GM19395 (cell line): ENCODE data around the gene GID4.

ENCODE experiments used
- ATAC-seq: cut with Tn5 transposase; IDR thresholded peaks from one replicate; pipeline ENCODE4 v1.9.1; 2021; ENCODE audit warnings: mild to moderate bottlenecking, moderate library complexity; ENCODE audit not compliant: unreplicated experiment

The GID4 gene

GRCh38 chr17:18094409-18094807, 55.2 kb downstream of the GID4 start:
- no peak for ATAC-seq

GRCh38 chr17:18099516-18099915, 60.3 kb downstream of the GID4 start:
- ATAC-seq = no peak

- no peak for ATAC-seq
These were observed 61.4 kb downstream of the GID4 start for GRCh38 chr17:18100616-18101015.

- ATAC-seq = no peak
These were observed 62.6 kb downstream of the GID4 start for GRCh38 chr17:18101828-18102227.

GRCh38 chr17:18102640-18103039, 63.4 kb downstream of the GID4 start:
- ATAC-seq = no peak

GRCh38 chr17:18105027-18105426, 65.8 kb downstream of the GID4 start:
- no peak for ATAC-seq

- no peak for ATAC-seq
These were observed 66.4 kb downstream of the GID4 start for GRCh38 chr17:18105595-18105994.

GRCh38 chr17:18106211-18106610, 67.0 kb downstream of the GID4 start:
- no peak for ATAC-seq

- no peak for ATAC-seq
These were observed 68.0 kb downstream of the GID4 start for GRCh38 chr17:18107061-18107790.

GRCh38 chr17:18107971-18108370, 68.8 kb downstream of the GID4 start:
- ATAC-seq = no peak

GRCh38 chr17:18108401-18109312, 69.4 kb downstream of the GID4 start, which contains the start of gene MYO15A:
Gene MYO15A (plus strand): TSS chr17:18108756. CDS start chr17:18118801, 10,045 bp downstream.
- ATAC-seq = no peak

GRCh38 chr17:18109935-18110485, 70.8 kb downstream of the GID4 start:
- no peak for ATAC-seq

- ATAC-seq = no peak
These were observed 71.5 kb downstream of the GID4 start for GRCh38 chr17:18110636-18111145.

GRCh38 chr17:18111330-18111971, 72.2 kb downstream of the GID4 start:
- ATAC-seq = no peak

- no peak for ATAC-seq
These were observed 76.3 kb downstream of the GID4 start for GRCh38 chr17:18115517-18115916.

- no peak for ATAC-seq
These were observed 76.9 kb downstream of the GID4 start for GRCh38 chr17:18116078-18116477.

- ATAC-seq = no peak
These were observed 78.3 kb downstream of the GID4 start for GRCh38 chr17:18117533-18117932.
